ENCODE data around the gene DOCK7. TPM values are rescaled to one million over a fixed set of nuclear protein-coding genes. Genes with fewer than 3 reads are reported as not detected.

DOCK7 gene
- total and polyA plus RNA-seq, 2 of the 8 experiments (the other 6 are each of a cell fraction or from before 2014, with no cell fraction given) = 10.2 to 33.7 TPM

GRCh38 chr1:62608905-62609304, 79.3 kb downstream of the DOCK7 start (continued):
- TF ChIP-seq PHF8 (conservative IDR thresholded peaks at IDR 0.05; ENCODE audit: low read depth, low read length) (no peak), NANOG (IDR thresholded peaks at IDR 0.05; ENCODE audit: insufficient read depth, low read depth, low read length, poor library complexity, severe bottlenecking) (no peak), ATF3 (IDR thresholded peaks at IDR 0.05; ENCODE audit: insufficient read depth, low read depth, low read length) (no peak), RAD21 (IDR thresholded peaks at IDR 0.05 in 1 of 2, conservative IDR thresholded peaks at IDR 0.05 in 1 of 2; ENCODE audit: low read depth in 2 of 2, low read length in 2 of 2) (no peak)

Data from H1 (cell line).